Camera-type eye (tissue), 1 donor: Measurements from ENCODE around the gene ICA1. TPM values are rescaled to one million over a fixed set of nuclear protein-coding genes. Genes with fewer than 3 reads are reported as not detected.

Experiments
- total RNA-seq: library from RNA; depleted of rRNA; stranded (reverse); fragments of >200 nt; gene quantifications from one replicate; pipeline ENCODE4 v1.2.3, GENCODE V29; 2014

The ICA1 gene
- 12.9 TPM for total RNA-seq

GRCh38 chr7:8261711-8262695 lies at the start of gene ICA1:
TSS of gene ICA1 (minus strand) at chr7:8262167. CDS start at chr7:8235926, 26,241 bp downstream.

Other genes with a start within 250 kb of the ICA1 start
- 1.6 TPM for gene NXPH1, start 171.4 kb upstream of the ICA1 start, total RNA-seq